ENCODE results near the gene SYT7.
"Not testable (repeated sequence)": the region's sequence is repeated elsewhere in the genome, so short reads cannot be mapped to it uniquely, and the experiment has no call there.

The SYT7 gene

GRCh38 chr11:61494381-61494961 is 86.4 kb downstream of the SYT7 start:
- DNase-seq, result no peak

GRCh38 chr11:61491736-61492395 is 89.0 kb downstream of the SYT7 start:
- DNase-seq, result no peak

GRCh38 chr11:61489833-61490721 is 90.8 kb downstream of the SYT7 start:
- no peak for DNase-seq

- DNase-seq, result no peak
These were observed 92.1 kb downstream of the SYT7 start for GRCh38 chr11:61488651-61489291.

- no peak for DNase-seq
These were observed 93.4 kb downstream of the SYT7 start for GRCh38 chr11:61487342-61488025.

GRCh38 chr11:61486779-61487178 is 94.1 kb downstream of the SYT7 start:
- DNase-seq, result no peak

- no peak for DNase-seq
These were observed 94.8 kb downstream of the SYT7 start for GRCh38 chr11:61486011-61486620.

GRCh38 chr11:61485080-61485479 is 95.8 kb downstream of the SYT7 start:
- no peak for DNase-seq

GRCh38 chr11:61484541-61484940 is 96.3 kb downstream of the SYT7 start:
- DNase-seq, result no peak

GRCh38 chr11:61482513-61482912 is 98.4 kb downstream of the SYT7 start:
- DNase-seq, result no peak

- no peak for DNase-seq
These were observed 99.1 kb downstream of the SYT7 start for GRCh38 chr11:61481806-61482205.

- DNase-seq, result no peak
These were observed 99.9 kb downstream of the SYT7 start for GRCh38 chr11:61480994-61481335.

- DNase-seq, result no peak
These were observed 100.4 kb downstream of the SYT7 start for GRCh38 chr11:61480261-61480993.

GRCh38 chr11:61479360-61480058 is 101.4 kb downstream of the SYT7 start:
- DNase-seq, result not testable (repeated sequence)

- DNase-seq, result peak; percentile 41
These were observed 103.1 kb downstream of the SYT7 start for GRCh38 chr11:61477727-61478148.

GRCh38 chr11:61477126-61477525 is 103.8 kb downstream of the SYT7 start:
- DNase-seq, result no peak

- DNase-seq, result no peak
These were observed 104.5 kb downstream of the SYT7 start for GRCh38 chr11:61476371-61476770.

GRCh38 chr11:61475433-61475832 is 105.4 kb downstream of the SYT7 start:
- DNase-seq, result no peak

GRCh38 chr11:61474013-61474643 is 106.7 kb downstream of the SYT7 start:
- DNase-seq, result no peak

GRCh38 chr11:61473370-61474012 is 107.4 kb downstream of the SYT7 start:
- no peak for DNase-seq
